Muscle layer of duodenum (tissue), 2 donors: ENCODE measurements around the gene FBXO42.
A peak's percentile ranks its signal among the peaks of the same experiment; 100 is the strongest.

ENCODE experiments used
- H3K27ac ChIP-seq: one replicate; pipeline ENCODE4 v1.7.0; 2013; ENCODE audit warnings: mild to moderate bottlenecking, low read length
- H3K27me3 ChIP-seq: one replicate; pipeline ENCODE4 v1.7.0; 2013; ENCODE audit warnings: low read depth, mild to moderate bottlenecking, control low read depth, low read length
- H3K36me3 ChIP-seq, 2 donors: one replicate each; pipeline ENCODE4 v1.7.0; 2013; ENCODE audit warnings: low read length in 2 of 2, control low read depth in 1 of 2, mild to moderate bottlenecking in 1 of 2; ENCODE audit not compliant: insufficient read depth in 2 of 2, control insufficient read depth in 1 of 2
- H3K4me1 ChIP-seq, 2 donors: one replicate each; pipeline ENCODE4 v1.7.0; 2013; ENCODE audit warnings: low read length in 2 of 2, mild to moderate bottlenecking in 2 of 2, control low read depth in 1 of 2, moderate library complexity in 1 of 2; ENCODE audit not compliant: insufficient read depth in 2 of 2, control insufficient read depth in 1 of 2
- H3K4me3 ChIP-seq, 2 donors: one replicate each; pipeline ENCODE4 v1.7.0; 2013; ENCODE audit warnings: low read length in 2 of 2, low read depth in 1 of 2, mild to moderate bottlenecking in 1 of 2
- H3K9me3 ChIP-seq, 2 donors: one replicate each; pipeline ENCODE4 v1.7.0; 2013; ENCODE audit warnings: low read length in 2 of 2, control low read depth in 1 of 2, mild to moderate bottlenecking in 1 of 2; ENCODE audit not compliant: control insufficient read depth in 1 of 2
- donor health status: healthy.

The FBXO42 gene

DNA sequence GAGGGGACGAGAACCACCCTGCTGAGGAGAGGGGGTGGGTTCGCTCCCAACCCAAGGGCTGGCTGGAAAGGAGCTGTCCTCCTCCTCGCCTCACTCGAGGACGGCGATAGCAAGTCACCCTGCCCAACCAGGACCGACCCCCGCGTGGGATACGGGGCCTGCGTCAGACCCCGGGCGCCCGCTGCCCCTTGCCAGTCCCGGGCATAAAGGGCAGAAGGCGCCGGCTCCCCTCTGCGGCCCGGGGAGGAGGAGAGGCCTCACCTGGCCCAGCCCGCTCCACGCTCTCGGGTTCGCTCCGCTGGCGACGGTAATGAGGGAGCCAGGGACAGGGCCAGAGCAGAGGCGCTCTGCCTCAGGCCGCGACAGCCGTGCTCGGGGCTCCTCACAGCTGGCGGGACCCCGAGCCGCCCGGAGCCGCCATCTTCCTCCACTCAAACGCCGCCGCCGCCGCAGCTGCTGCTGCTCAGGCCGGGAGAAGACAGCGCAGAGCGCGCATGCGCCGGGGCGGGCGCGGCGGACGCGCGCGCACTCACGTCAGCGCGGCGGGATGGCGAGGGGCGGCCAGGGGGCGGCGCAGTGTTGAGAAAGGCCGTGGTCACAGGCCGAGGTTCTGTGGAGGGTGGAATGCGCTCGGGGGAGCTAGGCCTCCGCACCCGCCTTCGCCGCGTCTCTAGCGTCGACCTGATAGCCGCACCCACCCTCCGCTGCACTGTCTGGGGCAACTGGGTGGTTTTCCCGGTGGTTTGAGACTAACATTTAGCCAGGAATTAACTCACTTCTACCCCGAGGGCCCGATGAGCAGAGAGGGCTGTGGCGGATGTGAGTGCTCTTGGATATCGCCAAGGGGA lies at the start of gene FBXO42:
Gene FBXO42, minus strand, starts transcription at position 487 of the 848 bp plus-strand sequence. CDS start 37,062 bp downstream, outside the sequence.
- H3K9me3 ChIP-seq, result no peaks in the 10 kb centered on the region
- peak within 1 kb of the TSS; percentile 92 for H3K27ac ChIP-seq
- peaks cover 4 to 24% of the 10 kb centered on the region in 2 donors for H3K4me1 ChIP-seq
- no peaks in the 10 kb centered on the region for H3K27me3 ChIP-seq
- H3K4me3 ChIP-seq, result peak within 1 kb of the TSS; percentile 95 to 97
- H3K36me3 ChIP-seq, result peaks cover 0 to 11% of the 10 kb centered on the region in 2 donors

GRCh38 chr1:16398371-16398953 lies 46.2 kb upstream of the FBXO42 start:
- H3K27me3 ChIP-seq, result no peaks in the 10 kb centered on the region
- H3K9me3 ChIP-seq, result no peaks in the 10 kb centered on the region
- H3K36me3 ChIP-seq, result peaks cover 25 to 46% of the 10 kb centered on the region in 2 donors
- H3K4me3 ChIP-seq, result no peak overlapping the region
- H3K4me1 ChIP-seq, result peaks cover 0 to 1% of the 10 kb centered on the region in 2 donors
- H3K27ac ChIP-seq, result no peak overlapping the region

DNA sequence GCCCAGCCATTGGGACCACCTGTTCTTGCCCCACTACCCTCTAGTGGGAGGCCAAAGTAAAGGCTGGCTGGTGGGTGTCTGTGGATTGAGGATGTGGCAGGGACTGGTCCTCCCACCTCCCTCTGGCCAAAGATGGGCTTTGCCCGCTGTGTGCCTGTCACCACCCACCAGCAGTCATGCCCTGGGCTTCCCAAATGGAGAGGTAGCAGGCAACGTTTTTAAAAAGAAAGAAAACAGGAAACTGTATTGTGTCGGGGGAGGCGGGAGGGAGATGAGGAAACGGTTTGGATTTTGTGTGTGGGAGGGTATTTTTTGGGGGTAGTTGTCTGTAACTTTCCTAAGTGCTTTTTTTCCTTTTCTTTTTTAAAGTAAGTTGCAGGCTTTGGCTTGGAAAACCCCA lies 44.8 kb upstream of the FBXO42 start:
- Histone ChIP-seq H3K27me3 (no peaks in the 10 kb centered on the region), H3K27ac (no peak overlapping the region), H3K4me3 (no peak overlapping the region), H3K4me1 (peaks cover 0 to 15% of the 10 kb centered on the region in 2 donors), H3K36me3 (peaks cover 25 to 50% of the 10 kb centered on the region in 2 donors), H3K9me3 (no peaks in the 10 kb centered on the region)

DNA sequence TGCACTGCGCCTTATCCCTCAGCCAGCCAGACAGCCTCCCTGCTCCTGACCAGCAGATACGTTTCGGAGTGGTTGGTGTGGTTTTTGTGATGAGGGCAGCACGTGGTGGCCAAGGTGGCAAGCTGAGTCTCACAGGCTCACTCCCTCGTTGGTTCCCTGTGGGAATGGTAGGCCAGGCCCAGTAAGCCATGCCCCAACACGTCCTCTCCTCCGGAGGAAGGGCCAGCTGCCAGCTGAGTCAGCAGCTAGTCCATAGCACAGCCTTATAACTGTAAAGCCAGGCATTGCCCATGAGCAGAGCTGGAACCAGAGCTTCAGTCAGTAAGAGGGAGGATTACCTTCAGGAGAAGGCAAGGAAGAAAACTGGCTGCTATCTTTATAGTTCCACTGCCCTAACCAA lies 44.3 kb upstream of the FBXO42 start:
- Histone ChIP-seq H3K4me3 (no peak overlapping the region), H3K27me3 (no peaks in the 10 kb centered on the region), H3K4me1 (peaks cover 0 to 20% of the 10 kb centered on the region in 2 donors), H3K36me3 (peaks cover 25 to 50% of the 10 kb centered on the region in 2 donors), H3K27ac (no peak overlapping the region), H3K9me3 (no peaks in the 10 kb centered on the region)

- peaks cover 25 to 50% of the 10 kb centered on the region in 2 donors for H3K36me3 ChIP-seq
- H3K4me1 ChIP-seq, result peaks cover 0 to 32% of the 10 kb centered on the region in 2 donors
- H3K9me3 ChIP-seq, result no peaks in the 10 kb centered on the region
- no peak overlapping the region for H3K27ac ChIP-seq
- H3K27me3 ChIP-seq, result no peaks in the 10 kb centered on the region
- no peak overlapping the region for H3K4me3 ChIP-seq
Measured at GRCh38 chr1:16394977-16395376, 42.7 kb upstream of the FBXO42 start.

- Histone ChIP-seq H3K36me3 (peaks cover 25 to 43% of the 10 kb centered on the region in 2 donors), H3K9me3 (no peaks in the 10 kb centered on the region), H3K4me3 (no peak overlapping the region), H3K27ac (no peak overlapping the region), H3K27me3 (no peaks in the 10 kb centered on the region), H3K4me1 (peaks cover 0 to 33% of the 10 kb centered on the region in 2 donors)
Measured at GRCh38 chr1:16393570-16394521, 41.6 kb upstream of the FBXO42 start.

DNA sequence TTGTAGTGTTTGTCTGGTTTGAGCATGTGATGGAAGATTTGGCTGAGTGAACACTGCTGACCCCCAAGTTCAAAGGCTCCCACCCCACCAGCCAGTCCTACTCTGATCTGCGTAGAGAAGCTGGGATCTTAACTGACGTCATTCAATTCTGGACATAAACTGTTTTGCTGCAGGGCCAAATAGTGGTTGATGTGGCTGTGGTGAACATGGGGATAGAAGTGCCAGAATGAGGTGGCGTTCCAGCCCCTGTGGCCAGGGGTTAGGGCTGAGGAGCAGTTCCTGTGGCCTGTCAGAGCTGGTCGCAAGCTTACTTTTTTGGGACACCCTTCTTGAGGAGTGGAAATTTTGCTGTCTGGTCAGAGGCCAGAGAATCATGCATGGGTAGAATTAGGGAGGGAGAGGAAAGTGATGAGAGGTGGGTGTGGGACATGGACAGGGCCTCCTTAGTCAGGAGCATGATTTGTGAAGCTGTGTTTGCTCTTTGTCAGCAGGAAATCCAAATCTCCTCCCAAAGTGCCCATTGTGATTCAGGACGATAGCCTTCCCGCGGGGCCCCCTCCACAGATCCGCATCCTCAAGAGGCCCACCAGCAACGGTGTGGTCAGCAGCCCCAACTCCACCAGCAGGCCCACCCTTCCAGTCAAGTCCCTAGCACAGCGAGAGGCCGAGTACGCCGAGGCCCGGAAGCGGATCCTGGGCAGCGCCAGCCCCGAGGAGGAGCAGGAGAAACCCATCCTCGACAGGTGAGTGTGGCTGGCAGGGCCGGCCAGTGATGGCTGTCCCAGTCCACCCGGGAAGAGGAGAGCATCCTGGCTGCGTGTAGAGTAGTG lies 40.7 kb upstream of the FBXO42 start:
- Histone ChIP-seq H3K4me1 (peaks cover 0 to 36% of the 10 kb centered on the region in 2 donors), H3K9me3 (no peaks in the 10 kb centered on the region)

DNA sequence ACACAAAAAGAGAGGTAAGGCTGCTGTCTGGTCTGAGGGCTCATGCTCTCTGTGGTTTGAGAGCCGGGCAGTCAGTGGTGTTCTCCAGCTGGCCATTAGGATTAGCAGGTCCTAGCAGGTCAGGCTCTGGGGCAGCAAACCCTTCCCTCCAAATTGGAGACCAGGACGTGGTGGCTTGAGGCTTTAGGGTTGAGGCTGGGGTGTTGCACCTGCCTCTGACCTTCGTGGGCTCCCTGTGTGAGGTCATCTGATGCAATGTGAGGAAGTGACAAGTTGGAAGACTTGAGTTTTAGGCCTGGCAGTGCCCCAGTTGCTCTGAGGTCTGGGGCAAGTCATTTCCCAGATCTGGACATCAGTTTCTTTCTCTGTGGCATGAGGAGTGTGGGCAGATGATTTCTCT lies 39.1 kb upstream of the FBXO42 start:
- Histone ChIP-seq H3K4me1 (peaks cover 8 to 52% of the 10 kb centered on the region in 2 donors), H3K4me3 (no peak overlapping the region), H3K27me3 (no peaks in the 10 kb centered on the region), H3K9me3 (no peaks in the 10 kb centered on the region), H3K27ac (peak overlapping the region; percentile 6), H3K36me3 (peaks cover 17 to 25% of the 10 kb centered on the region in 2 donors)

More for the DNA sequence above, 40.7 kb upstream of the FBXO42 start:
- Histone ChIP-seq H3K36me3 (peaks cover 25 to 34% of the 10 kb centered on the region in 2 donors), H3K4me3 (no peak overlapping the region), H3K27me3 (no peaks in the 10 kb centered on the region), H3K27ac (no peak overlapping the region)

DNA sequence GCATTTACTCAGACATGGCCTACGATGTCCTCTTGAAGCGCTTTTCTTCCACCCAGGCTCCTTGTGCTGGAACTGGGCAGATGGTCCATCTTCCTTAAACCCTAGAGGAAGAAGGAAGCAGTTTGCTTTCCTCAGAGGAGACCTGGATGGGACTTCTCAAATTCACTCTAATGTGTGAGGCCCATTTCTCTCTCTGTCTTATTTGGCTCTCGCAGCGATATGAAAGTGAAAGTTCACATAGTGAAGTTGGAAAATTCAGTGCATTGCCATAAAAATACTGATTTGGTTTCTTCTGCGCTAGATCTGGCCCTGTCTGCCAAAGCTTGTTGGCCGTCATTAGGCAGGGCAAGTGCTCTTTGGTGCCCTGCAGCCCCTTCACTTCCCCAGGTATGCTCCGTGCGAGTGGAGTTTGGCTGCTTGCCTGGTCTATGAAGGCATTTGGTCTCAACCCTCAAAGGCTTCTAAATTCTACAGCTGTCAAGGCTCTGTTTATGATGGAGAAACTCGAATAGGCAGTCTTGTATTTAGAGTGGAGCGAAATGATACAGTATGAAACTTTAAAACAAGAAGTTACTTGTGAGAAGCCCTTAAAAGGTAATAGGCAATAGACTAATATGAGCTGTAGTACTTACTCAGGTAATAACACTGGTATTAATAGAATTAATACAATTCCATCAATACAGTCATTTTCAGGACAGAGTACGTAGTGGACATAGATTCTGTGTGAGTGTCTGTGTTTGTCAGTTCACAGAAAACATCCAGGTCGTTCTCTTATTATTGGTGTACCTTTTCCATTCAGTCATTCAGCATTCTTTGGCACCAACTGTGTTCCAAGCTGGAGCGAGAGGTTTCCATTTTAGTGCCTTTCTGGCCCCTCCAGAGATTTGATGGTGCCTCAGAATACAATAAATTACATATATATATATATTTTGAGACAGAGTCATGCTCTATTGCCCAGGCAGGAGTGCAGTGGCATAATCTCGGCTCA lies 35.2 kb upstream of the FBXO42 start:
- Histone ChIP-seq H3K27ac (peak overlapping the region; percentile 60), H3K27me3 (no peaks in the 10 kb centered on the region), H3K9me3 (no peaks in the 10 kb centered on the region), H3K4me1 (peaks cover 19 to 67% of the 10 kb centered on the region in 2 donors), H3K4me3 (peak overlapping the region; percentile 49 to 53), H3K36me3 (no peaks in the 10 kb centered on the region)
